ENCODE data around the gene KRT73. TPM values are rescaled to one million over a fixed set of nuclear protein-coding genes. Genes with fewer than 3 reads are reported as not detected.

Gene KRT73
- total RNA-seq, 4 donors from 2014 or later, result 3.0 to 15.3 (median 6.0) TPM

DNA sequence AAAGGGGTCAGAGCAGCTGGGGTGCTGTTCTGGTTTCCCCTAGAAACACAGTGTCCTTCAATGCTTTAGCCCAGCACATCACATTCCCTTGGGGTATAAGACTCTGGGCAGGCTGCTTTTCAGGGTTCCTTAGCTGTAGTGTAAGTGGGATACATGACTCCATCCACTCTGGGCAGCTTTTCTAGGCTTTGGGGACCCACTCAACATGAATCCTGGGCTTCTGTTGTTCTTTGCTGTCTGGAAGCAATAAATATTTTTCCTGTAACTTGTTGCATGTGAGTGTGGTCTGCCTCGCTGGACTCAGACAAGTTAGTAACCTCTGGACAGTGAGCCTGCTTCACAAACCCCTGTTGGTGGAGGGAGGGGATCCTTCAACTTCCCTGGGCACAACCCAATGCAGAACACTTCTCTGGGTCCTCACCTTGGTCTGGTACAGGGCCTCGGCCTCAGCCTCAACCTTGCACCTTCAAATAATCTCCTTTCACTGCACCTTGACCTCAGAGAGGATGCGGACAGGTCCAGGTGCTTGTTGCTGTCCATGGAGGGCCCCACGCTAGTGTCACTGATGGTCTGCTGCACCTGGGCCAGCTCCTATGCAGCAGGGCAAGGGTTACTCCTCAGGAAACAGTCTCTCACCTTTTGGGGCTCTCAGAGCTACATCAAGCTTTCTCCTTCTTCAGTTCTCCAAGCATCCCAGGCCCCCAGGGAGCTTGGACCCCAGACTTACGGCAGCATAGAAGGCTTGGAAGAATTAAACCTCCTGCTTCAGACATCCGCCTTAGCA, 13.5 kb upstream of the KRT73 start:
- peak in 1 of 2 donors; percentile 67 for DNase-seq (ENCODE audit: low spot score in 2 of 2)
- intact Hi-C loops (cut with DNase I; ENCODE audit: low total_unique reads), result no loop called here
- H3K4me3 ChIP-seq (ENCODE audit: low read depth, poor library complexity, severe bottlenecking), result no peak overlapping the region
- 85 to 87% methylated on average over 6 of the region's 6 CpGs for WGBS, 2 donors
- TF ChIP-seq, protein P1, sequence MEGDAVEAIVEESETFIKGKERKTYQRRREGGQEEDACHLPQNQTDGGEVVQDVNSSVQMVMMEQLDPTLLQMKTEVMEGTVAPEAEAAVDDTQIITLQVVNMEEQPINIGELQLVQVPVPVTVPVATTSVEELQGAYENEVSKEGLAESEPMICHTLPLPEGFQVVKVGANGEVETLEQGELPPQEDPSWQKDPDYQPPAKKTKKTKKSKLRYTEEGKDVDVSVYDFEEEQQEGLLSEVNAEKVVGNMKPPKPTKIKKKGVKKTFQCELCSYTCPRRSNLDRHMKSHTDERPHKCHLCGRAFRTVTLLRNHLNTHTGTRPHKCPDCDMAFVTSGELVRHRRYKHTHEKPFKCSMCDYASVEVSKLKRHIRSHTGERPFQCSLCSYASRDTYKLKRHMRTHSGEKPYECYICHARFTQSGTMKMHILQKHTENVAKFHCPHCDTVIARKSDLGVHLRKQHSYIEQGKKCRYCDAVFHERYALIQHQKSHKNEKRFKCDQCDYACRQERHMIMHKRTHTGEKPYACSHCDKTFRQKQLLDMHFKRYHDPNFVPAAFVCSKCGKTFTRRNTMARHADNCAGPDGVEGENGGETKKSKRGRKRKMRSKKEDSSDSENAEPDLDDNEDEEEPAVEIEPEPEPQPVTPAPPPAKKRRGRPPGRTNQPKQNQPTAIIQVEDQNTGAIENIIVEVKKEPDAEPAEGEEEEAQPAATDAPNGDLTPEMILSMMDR (IDR thresholded peaks at IDR 0.05), result no peak
- TF ChIP-seq POLR2A (IDR thresholded peaks at IDR 0.05), result no peak

DNA sequence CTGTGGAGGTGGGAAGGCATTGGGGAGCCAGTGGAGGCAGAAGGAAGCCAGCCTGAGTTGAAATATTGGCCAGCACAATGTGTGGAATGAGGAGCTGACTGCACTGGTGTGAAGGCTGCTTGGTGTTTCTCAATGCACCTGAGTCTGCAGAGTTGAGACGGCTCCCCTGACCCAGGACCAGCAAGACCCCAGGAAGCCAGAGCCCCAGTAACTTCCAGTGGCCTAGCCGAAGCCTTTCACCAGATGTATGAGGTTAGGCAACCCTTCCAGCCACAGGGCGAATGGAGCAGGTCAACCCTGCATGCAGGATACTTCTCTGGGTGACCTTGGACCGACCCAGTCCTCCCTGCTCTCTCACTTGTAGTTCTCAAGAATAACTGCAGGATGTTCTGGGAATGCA, 12.9 kb upstream of the KRT73 start:
- TF ChIP-seq, protein P1 (IDR thresholded peaks at IDR 0.05), result no peak
- no peak for TF ChIP-seq POLR2A (IDR thresholded peaks at IDR 0.05)
- 58 to 65% methylated on average over 4 of the region's 4 CpGs for WGBS, 2 donors
- DNase-seq (ENCODE audit: low spot score in 2 of 2), result peak in 1 of 2 donors; percentile 70
- intact Hi-C loops (cut with DNase I; ENCODE audit: low total_unique reads), result no loop called here
- no peak overlapping the region for H3K4me3 ChIP-seq (ENCODE audit: low read depth, poor library complexity, severe bottlenecking)

DNA sequence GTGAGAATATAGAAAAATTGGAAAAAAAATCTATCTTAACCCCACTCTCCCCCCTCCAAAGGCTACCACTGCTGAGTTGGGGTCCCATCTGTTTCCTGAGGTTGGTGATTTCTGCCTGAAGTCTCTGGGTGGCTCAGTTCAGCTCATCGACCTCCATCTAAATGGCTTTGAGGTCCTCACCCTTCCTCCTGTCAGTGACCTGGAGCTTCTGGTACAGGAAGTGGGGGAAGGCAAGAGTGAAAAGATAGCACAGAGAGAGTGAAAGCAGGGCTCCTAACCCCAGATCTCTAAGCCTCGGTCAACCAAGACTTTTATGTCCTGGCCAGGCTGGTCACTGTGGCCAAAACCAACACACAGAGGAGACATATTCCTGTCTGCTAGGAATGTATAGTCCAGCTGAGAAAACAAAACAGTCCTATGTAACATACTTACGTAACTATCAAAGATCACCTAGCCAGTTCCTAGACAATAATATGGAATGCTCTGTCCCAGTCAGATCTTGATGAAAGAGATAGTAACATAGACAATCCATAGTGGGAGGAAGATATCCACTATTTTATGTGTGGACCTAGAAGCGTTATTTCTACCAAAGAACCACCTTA, 12.3 kb upstream of the KRT73 start:
- intact Hi-C loops (cut with DNase I; ENCODE audit: low total_unique reads), result no loop called here
- 80 to 84% methylated on average over 4 of the region's 4 CpGs for WGBS, 2 donors
- peak in 1 of 2 donors; percentile 40 for DNase-seq (ENCODE audit: low spot score in 2 of 2)
- no peak overlapping the region for H3K4me3 ChIP-seq (ENCODE audit: low read depth, poor library complexity, severe bottlenecking)
- TF ChIP-seq, protein P1 (IDR thresholded peaks at IDR 0.05), result no peak
- TF ChIP-seq POLR2A (IDR thresholded peaks at IDR 0.05), result no peak

DNA sequence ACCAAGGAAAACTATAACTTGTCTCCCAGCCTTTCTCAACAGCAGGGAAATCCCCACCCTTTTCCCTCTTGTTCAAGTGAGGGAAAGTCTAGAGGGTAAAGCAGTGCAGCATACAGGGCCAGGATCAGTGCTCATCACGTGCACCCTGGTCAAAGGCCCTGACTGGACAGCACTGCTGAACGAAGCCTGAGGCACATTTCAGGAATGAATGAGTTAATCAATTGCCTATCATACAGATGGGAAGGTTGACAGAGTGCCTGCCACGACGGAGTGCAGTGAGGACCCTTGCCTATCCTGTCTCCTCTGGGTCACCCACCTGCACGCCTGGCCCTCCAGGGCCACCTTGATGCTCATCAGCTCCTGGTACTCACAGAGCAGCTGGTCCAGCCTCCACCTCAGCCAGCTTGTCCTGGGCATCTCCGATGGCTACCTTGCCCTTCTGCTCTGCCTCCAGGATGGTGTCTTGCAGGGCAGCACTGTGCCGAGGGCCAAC, 11.7 kb upstream of the KRT73 start:
- H3K4me3 ChIP-seq (ENCODE audit: low read depth, poor library complexity, severe bottlenecking), result no peak overlapping the region
- DNase-seq (ENCODE audit: low spot score in 2 of 2), result peak in 1 of 2 donors; percentile 74
- intact Hi-C loops (cut with DNase I; ENCODE audit: low total_unique reads), result no loop called here
- 81% methylated on average over 7 of the region's 7 CpGs for WGBS, 2 donors
- no peak for TF ChIP-seq POLR2A (IDR thresholded peaks at IDR 0.05)
- TF ChIP-seq, protein P1 (IDR thresholded peaks at IDR 0.05), result no peak

DNA sequence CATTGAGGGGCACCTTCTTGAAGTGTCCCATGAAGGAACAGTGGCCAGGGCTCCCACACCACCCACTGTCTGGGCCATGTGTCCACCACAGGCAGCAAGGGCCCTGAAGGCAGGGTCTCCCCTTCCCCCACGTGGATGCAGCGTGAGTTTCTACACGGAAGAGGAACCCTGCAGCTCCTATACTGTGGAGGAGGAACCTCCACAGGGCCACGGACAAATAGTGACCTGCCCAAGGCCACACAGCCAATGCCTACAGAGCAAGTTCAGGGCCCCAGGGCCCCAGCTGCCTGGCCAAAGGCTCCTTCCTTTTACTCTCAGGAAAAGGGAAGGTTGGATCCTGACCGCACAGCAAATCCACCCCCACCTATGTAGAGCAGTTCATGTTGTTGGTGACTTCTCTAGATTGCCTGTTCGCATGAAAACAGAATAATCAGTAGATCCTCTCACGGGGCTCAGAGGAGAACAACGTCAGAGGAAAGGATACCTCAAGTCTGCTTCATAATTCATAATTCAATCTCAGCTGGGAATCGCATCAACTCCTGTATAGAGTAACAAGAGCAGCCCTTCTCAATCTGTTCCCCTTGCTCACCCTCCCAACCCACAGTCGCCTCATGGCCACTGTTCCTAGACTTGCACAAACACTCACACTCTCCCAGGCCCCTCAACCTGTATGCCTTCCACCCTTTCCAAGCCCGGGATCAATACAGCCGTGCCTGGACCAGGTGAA, 11.1 kb upstream of the KRT73 start:
- peak in 1 of 2 donors; percentile 74 for DNase-seq (ENCODE audit: low spot score in 2 of 2)
- 82 to 84% methylated on average over 9 to 12 of the region's 12 CpGs for WGBS, 2 donors
- no peak overlapping the region for H3K4me3 ChIP-seq (ENCODE audit: low read depth, poor library complexity, severe bottlenecking)
- intact Hi-C loops (cut with DNase I; ENCODE audit: low total_unique reads), result no loop called here
- no peak for TF ChIP-seq POLR2A (IDR thresholded peaks at IDR 0.05)
- TF ChIP-seq, protein P1 (IDR thresholded peaks at IDR 0.05), result no peak
